Transverse colon (tissue), 3 donors: ENCODE measurements around the gene KAZN.

Source experiments
- CTCF ChIP-seq, 5 experiments: fragments of 200-600 bp in 3 of 5; fragments of 450-650 bp in 2 of 5; sonication (generic) in 3 of 5; IDR thresholded peaks; 1 replicate in 2 of 5; 2 replicates in 3 of 5; pipeline ENCODE4 v1.5.1; 2016 to 2017; ENCODE audit warnings: antibody characterized with exemption in 5 of 5, inconsistent platforms in 3 of 5, mild to moderate bottlenecking in 2 of 5, moderate library complexity in 1 of 5
- POLR2A ChIP-seq: fragments of 450-650 bp; IDR thresholded peaks from one replicate; pipeline ENCODE4 v1.6.1; 2016; ENCODE audit warnings: antibody characterized with exemption, mild to moderate bottlenecking, moderate library complexity

GRCh38 chr1:14567903-14568302, 30.6 kb upstream of the KAZN start:
- TF ChIP-seq POLR2A (no peak), CTCF (IDR thresholded peaks at IDR 0.05) (no peak)
